ENCODE data around the gene CCDC88B. TPM values are rescaled to one million over a fixed set of nuclear protein-coding genes. Genes with fewer than 3 reads are reported as not detected.
A peak's percentile ranks its signal among the peaks of the same experiment; 100 is the strongest.

Gene CCDC88B
- total RNA-seq, 2 donors from 2014 or later = 15.0 to 52.2 TPM

DNA sequence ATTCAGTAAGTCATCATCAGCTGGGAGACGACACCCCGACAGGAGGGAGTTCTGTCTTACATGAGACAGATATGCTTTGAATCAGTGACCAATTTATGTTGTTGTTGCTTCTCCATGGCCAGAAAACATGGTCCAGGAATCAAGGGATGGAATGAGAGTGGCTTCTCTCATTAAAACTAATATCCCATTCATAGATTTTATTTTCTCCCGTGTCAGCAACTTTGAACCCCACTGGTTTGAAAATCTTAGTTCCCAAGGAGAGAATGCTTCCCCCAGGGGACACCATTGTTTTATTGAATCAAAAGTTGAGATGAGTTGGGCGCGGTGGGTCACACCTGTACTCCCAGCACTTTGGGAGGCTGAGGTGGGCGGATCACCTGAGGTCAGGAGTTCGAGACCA lies 61.8 kb downstream of the CCDC88B start:
- H3K9me3 ChIP-seq = no peaks in the 10 kb centered on the region
- TF ChIP-seq, protein P1, sequence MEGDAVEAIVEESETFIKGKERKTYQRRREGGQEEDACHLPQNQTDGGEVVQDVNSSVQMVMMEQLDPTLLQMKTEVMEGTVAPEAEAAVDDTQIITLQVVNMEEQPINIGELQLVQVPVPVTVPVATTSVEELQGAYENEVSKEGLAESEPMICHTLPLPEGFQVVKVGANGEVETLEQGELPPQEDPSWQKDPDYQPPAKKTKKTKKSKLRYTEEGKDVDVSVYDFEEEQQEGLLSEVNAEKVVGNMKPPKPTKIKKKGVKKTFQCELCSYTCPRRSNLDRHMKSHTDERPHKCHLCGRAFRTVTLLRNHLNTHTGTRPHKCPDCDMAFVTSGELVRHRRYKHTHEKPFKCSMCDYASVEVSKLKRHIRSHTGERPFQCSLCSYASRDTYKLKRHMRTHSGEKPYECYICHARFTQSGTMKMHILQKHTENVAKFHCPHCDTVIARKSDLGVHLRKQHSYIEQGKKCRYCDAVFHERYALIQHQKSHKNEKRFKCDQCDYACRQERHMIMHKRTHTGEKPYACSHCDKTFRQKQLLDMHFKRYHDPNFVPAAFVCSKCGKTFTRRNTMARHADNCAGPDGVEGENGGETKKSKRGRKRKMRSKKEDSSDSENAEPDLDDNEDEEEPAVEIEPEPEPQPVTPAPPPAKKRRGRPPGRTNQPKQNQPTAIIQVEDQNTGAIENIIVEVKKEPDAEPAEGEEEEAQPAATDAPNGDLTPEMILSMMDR (IDR thresholded peaks at IDR 0.05) = no peak
- no peaks in the 10 kb centered on the region for H3K36me3 ChIP-seq
- DNase-seq = no peak
- H3K9ac ChIP-seq (ENCODE audit: low read depth in 2 of 2, low read length in 2 of 2) = no peak overlapping the region
- intact Hi-C loops (cut with DNase I) = no loop called here
- H3K27me3 ChIP-seq = no peaks in the 10 kb centered on the region
- H3K4me1 ChIP-seq = no peaks in the 10 kb centered on the region
- H3K27ac ChIP-seq = no peak overlapping the region
- H3K4me3 ChIP-seq = no peak overlapping the region

DNA sequence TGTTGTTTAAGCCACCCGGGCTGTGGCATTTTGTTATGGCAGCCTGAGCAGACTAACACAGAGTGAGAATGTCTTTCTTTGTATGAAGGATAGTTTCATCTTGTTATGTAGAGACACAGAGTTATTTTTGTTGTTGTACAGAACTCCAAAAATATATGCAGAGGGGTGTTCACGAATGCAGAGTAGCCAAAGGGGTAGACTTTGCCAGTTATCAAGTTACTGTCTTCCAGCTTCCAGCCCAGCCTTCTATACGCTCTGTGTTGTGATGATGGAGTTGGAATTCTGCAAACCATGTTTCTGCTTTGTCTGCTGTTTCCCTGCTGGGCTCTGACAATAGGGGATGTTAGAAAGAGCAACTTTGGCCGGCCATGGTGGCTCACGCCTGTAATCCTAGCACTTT lies 63.1 kb downstream of the CCDC88B start:
- Histone ChIP-seq H3K4me3 (no peak overlapping the region), H3K9me3 (no peaks in the 10 kb centered on the region), H3K9ac (ENCODE audit: low read depth in 2 of 2, low read length in 2 of 2) (no peak overlapping the region), H3K36me3 (no peaks in the 10 kb centered on the region), H3K4me1 (no peaks in the 10 kb centered on the region), H3K27ac (no peak overlapping the region), H3K27me3 (no peaks in the 10 kb centered on the region)
- intact Hi-C loops (cut with DNase I) = no loop called here
- DNase-seq = no peak
- TF ChIP-seq, protein P1 (IDR thresholded peaks at IDR 0.05) = no peak

DNA sequence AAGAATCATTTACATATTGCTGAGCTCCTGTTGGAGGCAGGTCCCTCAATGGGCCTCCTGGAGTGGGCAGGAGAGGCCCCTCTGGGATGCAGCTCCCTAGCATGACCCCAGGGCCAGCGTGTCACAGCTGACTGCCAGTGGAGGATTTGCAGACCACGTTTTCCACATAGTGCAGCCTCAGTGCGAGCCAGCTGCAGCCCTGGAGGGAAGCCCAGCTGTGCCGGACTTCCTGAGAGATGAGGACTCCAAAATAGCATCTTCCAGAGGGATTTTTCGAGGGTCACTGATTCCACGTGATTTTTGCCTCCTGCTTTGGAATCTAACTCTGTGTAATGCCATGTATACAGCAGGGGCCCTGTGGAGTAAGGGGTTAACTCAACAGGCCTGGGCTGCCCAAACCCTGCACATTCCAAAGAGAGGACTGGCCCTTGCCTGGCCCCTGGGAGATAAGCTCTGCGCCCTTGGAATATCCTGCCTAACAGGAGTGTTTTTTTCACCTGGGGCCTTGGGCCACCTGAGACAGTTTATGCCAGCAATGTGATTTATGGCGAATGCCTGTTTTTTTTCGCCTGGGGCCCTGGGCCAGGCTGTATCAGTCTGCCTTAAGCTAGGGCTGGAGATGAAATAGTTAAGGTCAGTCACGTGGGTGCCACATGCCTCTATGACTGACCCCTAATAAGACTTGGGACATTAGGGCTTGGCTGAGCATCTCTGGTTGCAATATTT lies 66.4 kb downstream of the CCDC88B start:
- H3K4me3 ChIP-seq = no peak overlapping the region
- DNase-seq = peak; percentile 39
- no peak overlapping the region for H3K27ac ChIP-seq
- no peaks in the 10 kb centered on the region for H3K9me3 ChIP-seq
- no peaks in the 10 kb centered on the region for H3K4me1 ChIP-seq
- no peak overlapping the region for H3K9ac ChIP-seq (ENCODE audit: low read depth in 2 of 2, low read length in 2 of 2)
- intact Hi-C loops (cut with DNase I) = no loop called here
- no peaks in the 10 kb centered on the region for H3K36me3 ChIP-seq
- TF ChIP-seq, protein P1 (IDR thresholded peaks at IDR 0.05) = no peak
- no peaks in the 10 kb centered on the region for H3K27me3 ChIP-seq

Small RNA genes within 50 kb of the gene (microRNA-seq; reads per million reads assigned to microRNA genes)
- gene MIR1237 = 9.9 reads per million, percentile 15 among the genes with 10 or more reads in this experiment
- gene MIR7155 = 1.7 reads per million

Other genes with a start within 250 kb of the CCDC88B start
- 10 to 100 TPM; 18.6 to 22.9 TPM for gene MACROD1, start 174.1 kb upstream of the CCDC88B start, total RNA-seq
- 100 to 1,000 TPM in 1 of 2 donors, 10 to 100 TPM in 1; 95.5 to 232 TPM for gene STIP1, start 154.0 kb upstream of the CCDC88B start, total RNA-seq
- gene FERMT3, start 133.5 kb upstream of the CCDC88B start, total RNA-seq = 10 to 100 TPM; 10.9 to 16.6 TPM
- 10 to 100 TPM; 52.3 to 63.6 TPM for gene TRPT1, start 114.0 kb upstream of the CCDC88B start, total RNA-seq
- gene NUDT22, start 113.9 kb upstream of the CCDC88B start, total RNA-seq = 100 to 1,000 TPM; 110 to 168 TPM
- 10 to 100 TPM; 39.9 to 50.3 TPM for gene DNAJC4, start 109.7 kb upstream of the CCDC88B start, total RNA-seq
- 10 to 100 TPM; 25.9 to 59.5 TPM for gene VEGFB, start 105.6 kb upstream of the CCDC88B start, total RNA-seq
- gene FKBP2, start 99.1 kb upstream of the CCDC88B start, total RNA-seq = 100 to 1,000 TPM in 1 of 2 donors, 10 to 100 TPM in 1; 71.7 to 104 TPM
- 100 to 1,000 TPM; 113 to 234 TPM for gene PPP1R14B, start 93.3 kb upstream of the CCDC88B start, total RNA-seq
- 100 to 1,000 TPM in 1 of 2 donors, 10 to 100 TPM in 1; 86.9 to 108 TPM for gene PLCB3, start 88.7 kb upstream of the CCDC88B start, total RNA-seq
- gene BAD, start 55.5 kb upstream of the CCDC88B start, total RNA-seq = 10 to 100 TPM; 86.0 to 89.6 TPM
- gene GPR137, start 54.4 kb upstream of the CCDC88B start, total RNA-seq = 10 to 100 TPM; 36.0 to 58.8 TPM
- not detected for gene KCNK4, start 48.9 kb upstream of the CCDC88B start, total RNA-seq
- gene CATSPERZ, start 39.8 kb upstream of the CCDC88B start, total RNA-seq = under 1 TPM in 1 of 2 donors, not detected in 1; 0.56 TPM
- gene ESRRA, start 34.7 kb upstream of the CCDC88B start, total RNA-seq = 100 to 1,000 TPM; 150 to 187 TPM
- 100 to 1,000 TPM in 1 of 2 donors, 10 to 100 TPM in 1; 75.9 to 184 TPM for gene TRMT112, start 22.6 kb upstream of the CCDC88B start, total RNA-seq
- gene PRDX5, start 22.1 kb upstream of the CCDC88B start, total RNA-seq = 100 to 1,000 TPM; 301 to 425 TPM
- gene RPS6KA4, start 19.0 kb downstream of the CCDC88B start, total RNA-seq = 10 to 100 TPM; 28.9 to 59.1 TPM
- not detected for gene SLC22A11, start 215.7 kb downstream of the CCDC88B start, total RNA-seq

All from colonic mucosa (tissue), 4 donors.